ENCODE measurements around the gene TBXAS1.

The TBXAS1 gene

GRCh38 chr7:139959718-139960117 is 130.7 kb downstream of the TBXAS1 start:
- no peak overlapping the region for H3K9ac ChIP-seq (ENCODE audit: low read depth, low read length, poor library complexity, severe bottlenecking)
- no peaks in the 10 kb centered on the region for H3K9me2 ChIP-seq (replicated peaks; ENCODE audit: low read depth, low read length)
- H3K36me3 ChIP-seq (ENCODE audit: insufficient read depth, low read length) = no peaks in the 10 kb centered on the region
- no peaks in the 10 kb centered on the region for H3K79me2 ChIP-seq (ENCODE audit: insufficient read depth, low read length)
- no peak for TF ChIP-seq EZH2phosphoT487 (IDR thresholded peaks at IDR 0.05; ENCODE audit: borderline replicate concordance)
- TF ChIP-seq, protein P1, sequence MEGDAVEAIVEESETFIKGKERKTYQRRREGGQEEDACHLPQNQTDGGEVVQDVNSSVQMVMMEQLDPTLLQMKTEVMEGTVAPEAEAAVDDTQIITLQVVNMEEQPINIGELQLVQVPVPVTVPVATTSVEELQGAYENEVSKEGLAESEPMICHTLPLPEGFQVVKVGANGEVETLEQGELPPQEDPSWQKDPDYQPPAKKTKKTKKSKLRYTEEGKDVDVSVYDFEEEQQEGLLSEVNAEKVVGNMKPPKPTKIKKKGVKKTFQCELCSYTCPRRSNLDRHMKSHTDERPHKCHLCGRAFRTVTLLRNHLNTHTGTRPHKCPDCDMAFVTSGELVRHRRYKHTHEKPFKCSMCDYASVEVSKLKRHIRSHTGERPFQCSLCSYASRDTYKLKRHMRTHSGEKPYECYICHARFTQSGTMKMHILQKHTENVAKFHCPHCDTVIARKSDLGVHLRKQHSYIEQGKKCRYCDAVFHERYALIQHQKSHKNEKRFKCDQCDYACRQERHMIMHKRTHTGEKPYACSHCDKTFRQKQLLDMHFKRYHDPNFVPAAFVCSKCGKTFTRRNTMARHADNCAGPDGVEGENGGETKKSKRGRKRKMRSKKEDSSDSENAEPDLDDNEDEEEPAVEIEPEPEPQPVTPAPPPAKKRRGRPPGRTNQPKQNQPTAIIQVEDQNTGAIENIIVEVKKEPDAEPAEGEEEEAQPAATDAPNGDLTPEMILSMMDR (conservative IDR thresholded peaks at IDR 0.05; ENCODE audit: low read length) = no peak
- no peaks in the 10 kb centered on the region for H3F3A ChIP-seq (ENCODE audit: low read depth)
- no peaks in the 10 kb centered on the region for H3K9me3 ChIP-seq (ENCODE audit: insufficient read depth, low read depth, low read length)
- H4K20me1 ChIP-seq (ENCODE audit: insufficient read depth, low read length, poor library complexity, severe bottlenecking) = no peaks in the 10 kb centered on the region
- no peaks in the 10 kb centered on the region for H3K27me3 ChIP-seq (ENCODE audit: insufficient read depth, low read length, poor library complexity, severe bottlenecking)
- H3K4me3 ChIP-seq (ENCODE audit: low read length, poor library complexity, severe bottlenecking) = no peak overlapping the region
- H2AFZ ChIP-seq (ENCODE audit: low read length) = no peak overlapping the region
- no peak overlapping the region for H3K4me2 ChIP-seq (ENCODE audit: low read depth, low read length, poor library complexity, severe bottlenecking)
- no peaks in the 10 kb centered on the region for H3K4me1 ChIP-seq (ENCODE audit: insufficient read depth, low read length, poor library complexity, severe bottlenecking)

DNA sequence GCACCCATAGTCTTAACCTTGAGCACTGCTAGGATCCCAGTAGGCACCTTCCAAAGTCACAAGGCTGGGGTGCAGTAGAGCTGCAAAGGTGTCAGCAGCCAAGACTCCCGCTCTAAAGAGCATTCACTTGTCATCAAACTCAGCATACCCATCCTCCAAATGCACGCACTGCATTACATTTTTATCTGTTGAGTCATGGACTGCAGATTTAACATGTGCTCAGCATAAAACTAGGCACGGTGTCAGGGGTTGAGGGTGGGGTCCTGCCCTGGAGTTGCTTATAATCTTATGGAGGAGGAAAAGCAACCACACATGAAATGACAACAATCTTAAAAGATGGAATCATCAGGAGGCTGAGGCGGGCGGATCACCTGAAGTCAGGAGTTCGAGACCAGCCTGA is 131.1 kb downstream of the TBXAS1 start:
- Histone ChIP-seq H3K4me1 (ENCODE audit: insufficient read depth, low read length, poor library complexity, severe bottlenecking) (no peaks in the 10 kb centered on the region), H3K9me3 (ENCODE audit: insufficient read depth, low read depth, low read length) (no peaks in the 10 kb centered on the region), H3K4me2 (ENCODE audit: low read depth, low read length, poor library complexity, severe bottlenecking) (no peak overlapping the region), H3F3A (ENCODE audit: low read depth) (no peaks in the 10 kb centered on the region), H3K9ac (ENCODE audit: low read depth, low read length, poor library complexity, severe bottlenecking) (no peak overlapping the region), H3K36me3 (ENCODE audit: insufficient read depth, low read length) (no peaks in the 10 kb centered on the region), H3K9me2 (replicated peaks; ENCODE audit: low read depth, low read length) (no peaks in the 10 kb centered on the region), H2AFZ (ENCODE audit: low read length) (no peak overlapping the region), H3K27me3 (ENCODE audit: insufficient read depth, low read length, poor library complexity, severe bottlenecking) (no peaks in the 10 kb centered on the region), H3K4me3 (ENCODE audit: low read length, poor library complexity, severe bottlenecking) (no peak overlapping the region), H4K20me1 (ENCODE audit: insufficient read depth, low read length, poor library complexity, severe bottlenecking) (no peaks in the 10 kb centered on the region), H3K79me2 (ENCODE audit: insufficient read depth, low read length) (no peaks in the 10 kb centered on the region)
- TF ChIP-seq, protein P1 (conservative IDR thresholded peaks at IDR 0.05; ENCODE audit: low read length) = no peak
- no peak for TF ChIP-seq EZH2phosphoT487 (IDR thresholded peaks at IDR 0.05; ENCODE audit: borderline replicate concordance)

DNA sequence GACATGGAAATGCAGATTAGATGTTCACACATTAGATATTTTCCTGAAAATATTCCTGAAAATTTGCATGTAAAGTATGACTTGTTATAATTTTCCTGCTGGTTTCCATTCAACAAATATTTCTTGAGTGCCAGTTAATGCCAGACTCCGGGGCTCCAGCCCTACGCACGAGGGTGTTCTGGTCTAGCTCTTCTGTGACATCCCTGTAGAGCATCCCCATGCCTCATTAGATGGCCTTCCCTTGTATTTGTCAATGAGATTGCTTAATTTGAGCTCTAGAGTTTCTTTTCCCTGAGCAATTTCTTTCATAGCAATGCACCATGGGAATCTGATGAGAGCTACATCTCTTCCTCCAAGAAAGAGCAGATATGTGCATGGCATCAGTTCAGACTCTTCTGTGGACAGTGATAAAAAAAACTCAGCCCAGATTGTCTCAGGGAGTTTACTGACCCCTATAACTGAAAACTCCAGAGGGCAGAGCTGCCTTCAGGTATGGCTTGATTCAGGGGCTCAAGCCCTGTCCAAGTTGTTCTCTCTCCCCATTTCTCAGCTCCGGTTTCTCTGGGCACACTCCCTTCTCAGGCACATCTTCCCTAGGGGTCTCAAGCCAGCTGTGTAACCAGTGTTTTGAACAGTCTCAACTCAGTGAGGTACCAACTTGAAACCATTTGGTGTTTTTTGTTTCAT is 137.0 kb downstream of the TBXAS1 start:
- no peaks in the 10 kb centered on the region for H3K36me3 ChIP-seq (ENCODE audit: insufficient read depth, low read length)
- no peaks in the 10 kb centered on the region for H3K79me2 ChIP-seq (ENCODE audit: insufficient read depth, low read length)
- no peaks in the 10 kb centered on the region for H3K9me2 ChIP-seq (replicated peaks; ENCODE audit: low read depth, low read length)
- no peaks in the 10 kb centered on the region for H3K27me3 ChIP-seq (ENCODE audit: insufficient read depth, low read length, poor library complexity, severe bottlenecking)
- no peak overlapping the region for H3K4me2 ChIP-seq (ENCODE audit: low read depth, low read length, poor library complexity, severe bottlenecking)
- no peaks in the 10 kb centered on the region for H4K20me1 ChIP-seq (ENCODE audit: insufficient read depth, low read length, poor library complexity, severe bottlenecking)
- H3K4me1 ChIP-seq (ENCODE audit: insufficient read depth, low read length, poor library complexity, severe bottlenecking) = no peaks in the 10 kb centered on the region
- no peak for TF ChIP-seq EZH2phosphoT487 (IDR thresholded peaks at IDR 0.05; ENCODE audit: borderline replicate concordance)
- TF ChIP-seq, protein P1 (conservative IDR thresholded peaks at IDR 0.05; ENCODE audit: low read length) = no peak
- H3K4me3 ChIP-seq (ENCODE audit: low read length, poor library complexity, severe bottlenecking) = no peak overlapping the region
- H3K9ac ChIP-seq (ENCODE audit: low read depth, low read length, poor library complexity, severe bottlenecking) = no peak overlapping the region
- H3K9me3 ChIP-seq (ENCODE audit: insufficient read depth, low read depth, low read length) = no peaks in the 10 kb centered on the region
- no peaks in the 10 kb centered on the region for H3F3A ChIP-seq (ENCODE audit: low read depth)
- H2AFZ ChIP-seq (ENCODE audit: low read length) = no peak overlapping the region

All from Loucy (cell line).